ENCODE results near the gene BEAN1.
"Not testable (repeated sequence)": the region's sequence is repeated elsewhere in the genome, so short reads cannot be mapped to it uniquely, and the experiment has no call there.

The BEAN1 gene

GRCh38 chr16:66487580-66488275, 60.6 kb downstream of the BEAN1 start:
- DNase-seq: no peak

DNA sequence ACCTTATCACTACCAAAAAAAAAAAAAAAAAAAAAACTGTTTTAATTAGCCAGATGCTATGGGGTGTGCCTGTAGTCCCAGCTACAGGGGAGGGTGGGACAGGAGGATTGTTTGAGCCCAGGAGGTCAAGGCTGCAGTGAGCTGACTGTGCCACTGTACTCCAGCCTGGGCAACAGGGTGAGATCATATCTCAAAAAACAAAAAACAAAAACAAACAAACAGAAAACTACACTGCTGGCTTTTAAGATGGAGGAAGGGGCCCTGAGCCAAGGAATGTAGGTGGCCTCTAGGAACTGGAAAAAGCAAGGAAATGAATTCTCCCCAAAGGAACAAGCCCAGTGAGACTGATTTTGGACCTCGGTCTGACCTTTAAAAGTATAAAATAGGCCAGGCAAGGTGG, 61.4 kb downstream of the BEAN1 start:
- DNase-seq: no peak

GRCh38 chr16:66489385-66489784, 62.3 kb downstream of the BEAN1 start:
- no peak for DNase-seq

DNA sequence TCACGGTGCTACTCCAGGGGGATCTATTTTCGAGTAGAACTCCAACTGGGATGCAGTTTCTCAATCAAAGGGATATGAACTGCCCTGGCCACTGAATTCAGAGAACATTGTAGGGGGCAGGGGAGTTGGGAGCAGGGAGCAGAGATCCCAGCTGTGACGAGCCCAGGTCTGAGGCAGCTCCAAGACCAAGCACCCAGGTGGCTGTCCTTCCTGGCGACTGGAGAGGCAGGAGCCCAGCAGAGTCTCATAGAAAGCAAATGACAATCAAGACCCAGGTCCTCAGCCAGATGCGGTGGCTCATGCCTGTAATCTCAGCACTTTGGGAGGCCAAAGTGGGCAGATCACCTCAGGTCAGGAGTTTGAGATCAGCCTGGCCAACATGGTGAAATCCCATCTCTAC, 62.7 kb downstream of the BEAN1 start:
- no peak for DNase-seq

DNA sequence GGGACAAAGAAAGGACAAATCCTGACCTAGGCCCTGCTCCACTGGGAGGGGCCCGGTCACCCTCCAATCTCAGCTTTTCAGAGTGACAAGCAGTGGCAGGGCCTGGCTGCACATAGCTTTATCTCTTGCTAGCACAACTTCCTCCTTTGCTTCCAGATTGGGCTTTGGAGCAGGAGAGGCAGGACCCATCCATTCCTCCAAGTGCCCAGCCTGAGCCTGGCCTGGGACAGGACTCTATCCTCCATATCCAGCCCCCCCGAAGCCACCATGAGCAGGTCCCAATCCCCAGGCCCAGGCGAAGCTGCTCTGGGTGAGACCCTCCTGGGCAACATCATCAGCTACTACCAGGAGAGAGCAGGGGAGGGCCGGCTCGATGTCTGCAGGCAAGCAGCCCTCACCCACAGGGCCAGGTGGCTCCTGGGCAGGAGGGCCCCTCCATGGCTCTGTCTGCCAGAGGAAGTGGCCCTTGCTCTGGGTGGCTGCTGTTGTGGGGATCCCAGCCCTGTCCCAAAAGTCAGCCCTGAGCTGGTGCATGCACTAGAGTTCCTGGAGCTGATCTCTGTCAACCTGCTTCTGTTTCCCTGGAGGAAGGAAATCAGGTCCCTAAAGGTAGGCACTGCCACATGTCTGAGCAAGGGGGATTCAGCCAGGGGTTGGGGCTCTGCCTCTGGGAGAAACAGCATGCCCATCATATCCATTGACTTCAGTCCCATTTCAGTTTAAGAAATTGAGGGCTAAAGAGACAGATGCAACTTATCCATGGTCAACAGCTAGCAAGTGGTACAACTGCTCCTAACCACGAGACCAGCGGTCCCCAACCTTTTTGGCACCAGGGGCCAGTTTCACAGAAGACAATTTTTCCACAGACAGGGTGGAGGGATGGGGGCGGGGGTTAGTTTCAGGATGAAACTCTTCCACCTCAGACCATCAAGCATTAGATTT, 64.0 kb downstream of the BEAN1 start:
- no peak for DNase-seq

GRCh38 chr16:66491716-66492064, 64.6 kb downstream of the BEAN1 start:
- no peak for DNase-seq

GRCh38 chr16:66493490-66494401, 66.7 kb downstream of the BEAN1 start:
- no peak for DNase-seq

GRCh38 chr16:66494916-66495315, 67.8 kb downstream of the BEAN1 start:
- no peak for DNase-seq

- no peak for DNase-seq
Observed at GRCh38 chr16:66495440-66495839, 68.3 kb downstream of the BEAN1 start.

GRCh38 chr16:66496226-66496625, 69.1 kb downstream of the BEAN1 start:
- not testable (repeated sequence) for DNase-seq

DNA sequence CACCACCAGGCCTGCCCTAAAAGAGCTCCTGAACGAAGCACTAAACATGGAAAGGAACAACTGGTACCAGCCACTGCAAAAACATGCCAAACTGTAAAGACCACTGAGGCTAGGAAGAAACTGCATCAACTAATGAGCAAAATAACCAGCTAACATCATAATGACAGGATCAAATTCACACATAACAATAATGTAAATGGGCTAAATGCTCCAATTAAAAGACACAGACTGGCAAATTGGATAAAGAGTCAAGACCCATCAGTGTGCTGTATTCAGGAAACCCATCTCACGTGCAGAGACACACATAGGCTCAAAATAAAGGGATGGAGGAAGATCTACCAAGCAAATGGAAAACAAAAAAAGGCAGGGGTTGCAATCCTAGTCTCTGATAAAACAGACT, 70.8 kb downstream of the BEAN1 start:
- not testable (repeated sequence) for DNase-seq

DNA sequence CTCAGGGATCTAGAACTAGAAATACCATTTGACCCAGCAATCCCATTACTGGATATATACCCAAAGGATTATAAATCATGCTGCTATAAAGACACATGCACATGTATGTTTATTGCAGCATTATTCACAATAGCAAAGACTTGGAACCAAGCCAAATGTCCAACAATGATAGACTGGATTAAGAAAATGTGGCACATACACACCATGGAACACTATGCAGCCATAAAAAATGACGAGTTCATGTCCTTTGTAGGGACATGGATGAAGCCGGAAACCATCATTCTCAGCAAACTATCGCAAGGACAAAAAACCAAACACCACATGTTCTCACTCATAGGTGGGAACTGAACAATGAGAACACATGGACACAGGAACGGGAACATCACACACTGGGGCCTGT, 74.5 kb downstream of the BEAN1 start:
- DNase-seq: not testable (repeated sequence)

GRCh38 chr16:66502020-66502913, 75.2 kb downstream of the BEAN1 start:
- no peak for DNase-seq

GRCh38 chr16:66503030-66503429, 75.9 kb downstream of the BEAN1 start:
- no peak for DNase-seq

DNA sequence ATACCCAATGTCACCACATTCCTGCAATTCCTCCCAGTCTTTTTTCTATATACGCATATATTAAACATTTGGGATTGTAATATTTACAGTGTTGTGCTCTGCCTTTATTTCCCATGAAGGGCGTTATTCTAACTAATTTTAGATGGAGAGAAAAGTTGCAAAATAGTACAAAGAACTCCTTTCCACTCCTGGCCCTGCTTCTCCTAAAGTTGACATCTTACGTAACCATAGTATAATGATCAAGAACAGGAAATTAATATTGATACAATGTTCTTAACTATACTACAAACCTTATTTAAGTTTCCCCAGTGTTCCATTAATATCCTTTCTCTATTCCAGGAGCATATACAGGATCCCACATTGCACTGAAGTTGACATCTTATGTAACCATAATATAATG, 76.5 kb downstream of the BEAN1 start:
- no peak for DNase-seq

DNA sequence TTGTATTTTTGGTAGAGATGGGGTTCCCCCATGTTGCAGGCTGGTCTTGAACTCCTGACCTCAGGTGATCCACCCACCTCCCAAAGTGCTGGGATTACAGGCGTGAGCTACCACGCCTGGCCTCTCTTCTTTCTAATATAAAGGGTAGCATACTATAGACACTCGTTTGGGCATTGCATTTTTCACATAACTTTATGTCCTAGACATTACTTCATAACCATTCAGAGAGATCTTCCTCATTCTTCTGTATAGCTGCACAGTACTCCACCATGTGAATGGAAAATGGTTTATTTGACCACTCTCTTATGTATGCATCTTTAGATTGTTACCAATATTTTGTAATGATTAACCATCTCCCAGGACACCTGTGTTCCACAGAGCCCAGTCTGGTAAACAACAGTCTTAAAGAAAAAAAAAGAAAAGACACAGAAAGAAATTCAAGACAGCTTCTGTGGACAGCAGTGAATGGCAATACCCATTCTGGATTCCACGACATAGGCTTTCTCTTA, 80.7 kb downstream of the BEAN1 start:
- DNase-seq: no peak

DNA sequence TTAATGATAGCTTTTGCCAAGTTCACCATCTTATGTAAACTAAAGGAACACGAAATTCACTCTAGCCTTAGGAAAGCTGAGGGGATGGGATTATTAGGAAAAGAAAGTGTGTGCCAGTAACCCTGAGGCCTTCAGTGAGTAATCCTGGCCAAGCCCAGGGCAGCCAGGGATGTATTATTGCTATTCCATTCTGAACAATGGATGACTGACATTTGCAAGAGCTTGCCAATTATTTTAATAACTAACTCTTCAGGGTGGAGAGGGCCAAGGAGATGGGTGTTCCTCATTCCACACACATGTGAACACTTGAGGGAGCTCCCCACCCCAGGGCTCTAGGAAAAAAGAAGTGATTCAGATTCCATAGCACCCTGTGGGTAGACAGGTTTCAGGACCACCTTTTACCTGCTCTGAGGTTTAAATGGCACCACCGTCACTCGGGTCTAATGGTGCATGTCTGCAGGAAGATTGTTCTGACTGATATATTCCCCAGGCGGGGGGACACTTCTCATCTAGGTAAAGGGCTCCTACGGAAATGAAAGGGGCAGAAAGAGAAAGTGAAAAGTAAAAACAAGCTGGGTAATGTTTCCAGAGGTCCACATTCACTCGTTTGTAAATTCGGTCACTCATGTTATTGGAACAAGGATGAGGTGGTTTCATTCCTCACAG, 81.3 kb downstream of the BEAN1 start:
- no peak for DNase-seq

DNA sequence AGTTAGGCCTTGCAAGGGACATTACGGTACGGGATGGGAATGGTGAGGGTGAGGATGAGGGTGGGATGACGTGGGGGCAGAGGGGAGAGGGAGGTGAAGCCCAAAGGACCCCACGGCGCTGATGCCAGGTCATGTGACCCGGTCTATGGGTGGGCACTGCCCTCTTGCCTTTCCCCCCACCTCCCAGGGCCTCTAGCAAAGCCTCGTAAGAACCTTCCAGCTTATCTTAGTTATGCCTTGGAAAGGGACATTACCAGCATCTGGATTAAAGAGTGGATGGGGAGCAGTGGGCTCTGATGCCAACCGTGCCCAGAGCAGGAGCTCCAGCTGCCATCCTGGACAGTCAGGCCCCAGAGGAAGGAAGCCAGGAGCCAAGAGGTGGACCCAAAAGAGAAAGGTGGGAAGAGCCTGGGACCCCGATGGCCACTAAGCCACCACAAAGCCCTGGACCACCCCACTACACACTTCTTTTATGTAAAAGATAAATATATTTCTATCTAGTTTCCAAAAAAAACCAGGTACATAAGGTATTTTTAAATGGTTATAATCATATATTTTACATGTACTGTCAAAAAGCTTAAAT, 81.9 kb downstream of the BEAN1 start:
- DNase-seq: no peak

- DNase-seq: no peak
Observed at GRCh38 chr16:66509576-66509975, 82.5 kb downstream of the BEAN1 start.

- no peak for DNase-seq
Observed at GRCh38 chr16:66510298-66510697, 83.2 kb downstream of the BEAN1 start.

Data from activated naive CD4-positive, alpha-beta T cell (primary cell).